HG02678 (cell line): Measurements from ENCODE around the gene DNM1L.

Source experiments
- ATAC-seq: cut with Tn5 transposase; IDR thresholded peaks from one replicate; pipeline ENCODE4 v1.9.1; 2021; ENCODE audit warnings: mild to moderate bottlenecking, moderate library complexity; ENCODE audit not compliant: unreplicated experiment

DNM1L gene

GRCh38 chr12:32755654-32756475 is 76.8 kb downstream of the DNM1L start, which contains the start of gene YARS2:
Gene YARS2, minus strand, starts transcription at chr12:32755897. Its CDS starts 23 bp downstream, at chr12:32755874.
- ATAC-seq: peak; percentile 90

GRCh38 chr12:32756476-32757066 is 77.5 kb downstream of the DNM1L start:
- no peak for ATAC-seq

- ATAC-seq: no peak
These were observed 78.1 kb downstream of the DNM1L start for GRCh38 chr12:32757157-32757556.

- no peak for ATAC-seq
These were observed 82.6 kb downstream of the DNM1L start for GRCh38 chr12:32761716-32762115.

- ATAC-seq: no peak
These were observed 86.8 kb downstream of the DNM1L start for GRCh38 chr12:32765906-32766305.

GRCh38 chr12:32768518-32768917 is 89.4 kb downstream of the DNM1L start:
- no peak for ATAC-seq

GRCh38 chr12:32770141-32770540 is 91.0 kb downstream of the DNM1L start:
- ATAC-seq: no peak

GRCh38 chr12:32773691-32774090 is 94.6 kb downstream of the DNM1L start:
- no peak for ATAC-seq

- ATAC-seq: no peak
These were observed 97.2 kb downstream of the DNM1L start for GRCh38 chr12:32776258-32776657.

- ATAC-seq: no peak
These were observed 98.1 kb downstream of the DNM1L start for GRCh38 chr12:32777159-32777558.

- no peak for ATAC-seq
These were observed 98.6 kb downstream of the DNM1L start for GRCh38 chr12:32777691-32778175.

- no peak for ATAC-seq
These were observed 101.0 kb downstream of the DNM1L start for GRCh38 chr12:32780071-32780470.

GRCh38 chr12:32783029-32783428 is 103.9 kb downstream of the DNM1L start:
- no peak for ATAC-seq

- no peak for ATAC-seq
These were observed 106.5 kb downstream of the DNM1L start for GRCh38 chr12:32785557-32785956.

GRCh38 chr12:32788405-32788804 is 109.3 kb downstream of the DNM1L start:
- no peak for ATAC-seq

GRCh38 chr12:32789446-32789845 is 110.3 kb downstream of the DNM1L start:
- no peak for ATAC-seq

GRCh38 chr12:32789916-32790315 is 110.8 kb downstream of the DNM1L start:
- no peak for ATAC-seq

GRCh38 chr12:32794281-32794680 is 115.2 kb downstream of the DNM1L start:
- no peak for ATAC-seq
